DND-41 (cell line): ENCODE measurements around the gene NTSR1.

Experiments
- CTCF ChIP-seq: IDR thresholded peaks from 2 replicates; pipeline ENCODE4 v1.5.1; 2012; ENCODE audit warnings: borderline replicate concordance, low read length, moderate library complexity, mild to moderate bottlenecking; ENCODE audit not compliant: poor library complexity, severe bottlenecking; ENCODE audit errors: extremely low read depth
- EZH2 ChIP-seq: IDR thresholded peaks from 3 replicates; pipeline ENCODE4 v1.6.1; 2012; ENCODE audit warnings: borderline replicate concordance, low read depth, mild to moderate bottlenecking, moderate library complexity, low read length, inconsistent platforms; ENCODE audit not compliant: severe bottlenecking

- TF ChIP-seq CTCF (peak; percentile 82), EZH2 (no peak)
Observed at GRCh38 chr20:62668441-62669027, 40.1 kb upstream of the NTSR1 start.
